Measurements from ENCODE around the gene BRD1.

GRCh38 chr22:49776891-49777290, 50.8 kb downstream of the BRD1 start:
- TF ChIP-seq CTCF (IDR thresholded peaks at IDR 0.05) (no peak), POLR2A (IDR thresholded peaks at IDR 0.05) (no peak)
